ENCODE measurements around the gene TRIOBP. TPM values are rescaled to one million over a fixed set of nuclear protein-coding genes. Genes with fewer than 3 reads are reported as not detected.

Gene TRIOBP
- total and polyA plus RNA-seq, 2 of the 13 experiments (the other 11 are each of a cell fraction or from before 2014, with no cell fraction given), result 6.1 to 15.4 TPM

- TF ChIP-seq PRDM4 (CRISPR knock-in tag; IDR thresholded peaks at IDR 0.05; ENCODE audit: borderline replicate concordance), result no peak
- TF ChIP-seq ZMYM3 (CRISPR knock-in tag; IDR thresholded peaks at IDR 0.05), result no peak
- TF ChIP-seq SKI (IDR thresholded peaks at IDR 0.05; ENCODE audit: partially characterized antibody), result no peak
- no peak for TF ChIP-seq TBL1XR1 (IDR thresholded peaks at IDR 0.05; ENCODE audit: borderline replicate concordance, low read length, partially characterized antibody)
- TF ChIP-seq LCORL (IDR thresholded peaks at IDR 0.05), result no peak
- TF ChIP-seq LCORL (CRISPR knock-in tag; IDR thresholded peaks at IDR 0.05), result no peak
- TF ChIP-seq ZNF337 (CRISPR knock-in tag; IDR thresholded peaks at IDR 0.05; ENCODE audit: borderline replicate concordance, low read depth), result no peak
- TF ChIP-seq SSRP1 (CRISPR knock-in tag; IDR thresholded peaks at IDR 0.05), result no peak
- TF ChIP-seq ZNF367 (CRISPR knock-in tag; IDR thresholded peaks at IDR 0.05; ENCODE audit: borderline replicate concordance), result no peak
- TF ChIP-seq KIAA2018 (CRISPR knock-in tag; IDR thresholded peaks at IDR 0.05; ENCODE audit: borderline replicate concordance), result no peak
- no peak for TF ChIP-seq SNAPC2 (CRISPR knock-in tag; IDR thresholded peaks at IDR 0.05)
- no peak for TF ChIP-seq MATR3 (CRISPR knock-in tag; IDR thresholded peaks at IDR 0.05)
- TF ChIP-seq ZC3H13 (CRISPR knock-in tag; IDR thresholded peaks at IDR 0.05), result no peak
- TF ChIP-seq ZNF468 (CRISPR knock-in tag; IDR thresholded peaks at IDR 0.05), result no peak
- TF ChIP-seq NFE2 (CRISPR knock-in tag; IDR thresholded peaks at IDR 0.05), result no peak
- TF ChIP-seq GTF3A (CRISPR knock-in tag; conservative IDR thresholded peaks at IDR 0.05), result no peak
- TF ChIP-seq ARID2 (CRISPR knock-in tag; IDR thresholded peaks at IDR 0.05; ENCODE audit: borderline replicate concordance), result no peak
- TF ChIP-seq ZNF354B (CRISPR knock-in tag; IDR thresholded peaks at IDR 0.05), result no peak
- TF ChIP-seq ZBTB20 (CRISPR knock-in tag; IDR thresholded peaks at IDR 0.05; ENCODE audit: borderline replicate concordance, low read depth), result no peak
These were observed 38.4 kb upstream of the TRIOBP start, which contains the start of gene PDXP (continued) for GRCh38 chr22:37658133-37659065.
